Measurements from ENCODE around the gene PIGQ. TPM values are rescaled to one million over a fixed set of nuclear protein-coding genes. Genes with fewer than 3 reads are reported as not detected.

Gene PIGQ
- total and polyA plus RNA-seq, 9 donors = 12.2 to 23.2 (median 17.8) TPM

GRCh38 chr16:534135-534534 lies 35.6 kb upstream of the PIGQ start:
- no peaks in the 10 kb centered on the region for H3K27me3 ChIP-seq (ENCODE audit: control insufficient read depth, insufficient read depth, low read length)
- peaks cover 34% of the 10 kb centered on the region for H3K36me3 ChIP-seq (ENCODE audit: control insufficient read depth, insufficient read depth, low read length)
- H3K4me3 ChIP-seq (ENCODE audit: low read length) = no peak overlapping the region
- H3K9me3 ChIP-seq (replicated peaks; ENCODE audit: control insufficient read depth, low read depth, low read length) = no peaks in the 10 kb centered on the region
- peaks cover 59% of the 10 kb centered on the region for H3K4me1 ChIP-seq (ENCODE audit: control insufficient read depth, insufficient read depth, low read length)
- 63% methylated on average over 19 of the region's 21 CpGs for WGBS (ENCODE audit: insufficient coverage)
- H3K27ac ChIP-seq (ENCODE audit: low read length) = peak overlapping the region; percentile 86
- DNase-seq = peak; percentile 68

- H3K4me1 ChIP-seq (ENCODE audit: control insufficient read depth, insufficient read depth, low read length) = peaks cover 58% of the 10 kb centered on the region
- no peaks in the 10 kb centered on the region for H3K9me3 ChIP-seq (replicated peaks; ENCODE audit: control insufficient read depth, low read depth, low read length)
- no peaks in the 10 kb centered on the region for H3K27me3 ChIP-seq (ENCODE audit: control insufficient read depth, insufficient read depth, low read length)
- peak overlapping the region; percentile 86 for H3K27ac ChIP-seq (ENCODE audit: low read length)
- no peak for DNase-seq
- H3K36me3 ChIP-seq (ENCODE audit: control insufficient read depth, insufficient read depth, low read length) = peaks cover 32% of the 10 kb centered on the region
- no peak overlapping the region for H3K4me3 ChIP-seq (ENCODE audit: low read length)
- 91% methylated on average over 26 of the region's 27 CpGs for WGBS (ENCODE audit: insufficient coverage)
Measured at GRCh38 chr16:534856-535445, 34.8 kb upstream of the PIGQ start.

DNA sequence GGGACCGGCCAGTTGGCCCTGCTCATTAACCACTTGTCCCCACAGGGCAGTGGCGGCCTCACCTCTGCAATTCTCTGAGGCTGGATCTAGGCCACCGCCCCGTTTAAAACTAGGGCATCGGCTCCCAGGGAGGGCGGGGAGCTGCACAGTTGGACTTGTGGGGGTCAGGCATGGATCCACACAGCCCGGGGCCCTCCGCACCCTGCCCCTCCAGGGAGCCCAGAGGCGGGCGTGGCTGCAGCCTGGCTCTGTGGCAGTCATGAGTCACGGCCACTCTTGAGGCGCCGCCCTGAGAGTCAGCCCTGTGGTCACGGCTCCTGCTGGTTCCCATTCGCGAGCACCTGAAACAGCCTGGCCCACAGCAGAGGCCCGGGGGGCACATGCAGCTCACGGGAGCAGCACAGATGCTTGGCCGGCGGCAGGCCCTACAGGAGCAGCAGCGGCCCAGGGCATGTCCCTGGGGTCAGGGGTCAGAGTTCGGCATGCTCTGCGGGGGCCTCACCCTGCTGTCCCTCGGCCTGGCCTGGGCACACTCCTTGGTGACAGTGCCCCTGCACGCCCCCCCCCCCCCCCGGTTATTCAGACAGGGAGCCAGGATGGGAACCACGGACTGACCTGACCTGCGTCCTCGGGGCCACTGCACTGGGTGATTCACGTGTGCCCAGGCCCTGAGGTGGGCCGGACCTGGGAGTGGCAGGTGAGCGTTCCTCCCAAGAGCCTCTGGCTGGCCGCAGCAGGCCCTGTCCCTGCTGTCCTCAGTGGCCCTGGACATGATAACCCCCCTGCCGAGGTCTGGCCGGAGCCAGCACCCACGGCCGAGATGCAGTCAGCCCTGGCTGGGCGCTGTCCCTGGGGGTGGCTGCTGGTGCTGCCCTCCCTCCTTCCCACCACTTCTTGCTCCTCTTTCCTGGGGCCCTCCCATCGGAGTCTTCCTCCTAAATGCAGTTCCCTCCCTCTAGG lies 34.0 kb upstream of the PIGQ start:
- 81% methylated on average over 34 of the region's 39 CpGs for WGBS (ENCODE audit: insufficient coverage)
- Histone ChIP-seq H3K36me3 (ENCODE audit: control insufficient read depth, insufficient read depth, low read length) (peaks cover 37% of the 10 kb centered on the region), H3K27ac (ENCODE audit: low read length) (peak overlapping the region; percentile 86), H3K4me3 (ENCODE audit: low read length) (no peak overlapping the region), H3K27me3 (ENCODE audit: control insufficient read depth, insufficient read depth, low read length) (no peaks in the 10 kb centered on the region), H3K9me3 (replicated peaks; ENCODE audit: control insufficient read depth, low read depth, low read length) (no peaks in the 10 kb centered on the region), H3K4me1 (ENCODE audit: control insufficient read depth, insufficient read depth, low read length) (peaks cover 61% of the 10 kb centered on the region)
- DNase-seq = peak; percentile 68

- no peaks in the 10 kb centered on the region for H3K9me3 ChIP-seq (replicated peaks; ENCODE audit: control insufficient read depth, low read depth, low read length)
- peak overlapping the region; percentile 72 for H3K27ac ChIP-seq (ENCODE audit: low read length)
- no peak for DNase-seq
- H3K4me3 ChIP-seq (ENCODE audit: low read length) = no peak overlapping the region
- WGBS (ENCODE audit: insufficient coverage) = 91% methylated on average over 17 of the region's 17 CpGs
- H3K27me3 ChIP-seq (ENCODE audit: control insufficient read depth, insufficient read depth, low read length) = no peaks in the 10 kb centered on the region
- H3K4me1 ChIP-seq (ENCODE audit: control insufficient read depth, insufficient read depth, low read length) = peaks cover 61% of the 10 kb centered on the region
- H3K36me3 ChIP-seq (ENCODE audit: control insufficient read depth, insufficient read depth, low read length) = peaks cover 46% of the 10 kb centered on the region
Measured at GRCh38 chr16:536746-537145, 33.0 kb upstream of the PIGQ start.

GRCh38 chr16:537415-538335 lies 32.1 kb upstream of the PIGQ start:
- Histone ChIP-seq H3K27ac (ENCODE audit: low read length) (peak overlapping the region; percentile 72), H3K9me3 (replicated peaks; ENCODE audit: control insufficient read depth, low read depth, low read length) (no peaks in the 10 kb centered on the region), H3K4me3 (ENCODE audit: low read length) (no peak overlapping the region), H3K27me3 (ENCODE audit: control insufficient read depth, insufficient read depth, low read length) (no peaks in the 10 kb centered on the region), H3K4me1 (ENCODE audit: control insufficient read depth, insufficient read depth, low read length) (peaks cover 61% of the 10 kb centered on the region), H3K36me3 (ENCODE audit: control insufficient read depth, insufficient read depth, low read length) (peaks cover 46% of the 10 kb centered on the region)
- WGBS (ENCODE audit: insufficient coverage) = 93% methylated on average over 56 of the region's 60 CpGs
- DNase-seq = no peak

GRCh38 chr16:539901-540530 lies 29.8 kb upstream of the PIGQ start:
- Histone ChIP-seq H3K27ac (ENCODE audit: low read length) (no peak overlapping the region), H3K9me3 (replicated peaks; ENCODE audit: control insufficient read depth, low read depth, low read length) (no peaks in the 10 kb centered on the region), H3K4me3 (ENCODE audit: low read length) (no peak overlapping the region), H3K27me3 (ENCODE audit: control insufficient read depth, insufficient read depth, low read length) (no peaks in the 10 kb centered on the region), H3K36me3 (ENCODE audit: control insufficient read depth, insufficient read depth, low read length) (peaks cover 46% of the 10 kb centered on the region), H3K4me1 (ENCODE audit: control insufficient read depth, insufficient read depth, low read length) (peaks cover 47% of the 10 kb centered on the region)
- 81% methylated on average over 22 of the region's 34 CpGs for WGBS (ENCODE audit: insufficient coverage)
- no peak for DNase-seq

- WGBS (ENCODE audit: insufficient coverage) = 87% methylated on average over 29 of the region's 29 CpGs
- DNase-seq = no peak
- H3K4me3 ChIP-seq (ENCODE audit: low read length) = no peak overlapping the region
- no peaks in the 10 kb centered on the region for H3K9me3 ChIP-seq (replicated peaks; ENCODE audit: control insufficient read depth, low read depth, low read length)
- no peaks in the 10 kb centered on the region for H3K27me3 ChIP-seq (ENCODE audit: control insufficient read depth, insufficient read depth, low read length)
- H3K27ac ChIP-seq (ENCODE audit: low read length) = no peak overlapping the region
- H3K4me1 ChIP-seq (ENCODE audit: control insufficient read depth, insufficient read depth, low read length) = peaks cover 39% of the 10 kb centered on the region
- H3K36me3 ChIP-seq (ENCODE audit: control insufficient read depth, insufficient read depth, low read length) = peaks cover 43% of the 10 kb centered on the region
Measured at GRCh38 chr16:540645-541340, 29.0 kb upstream of the PIGQ start.

GRCh38 chr16:543301-544164 lies 26.2 kb upstream of the PIGQ start:
- 86% methylated on average over 50 of the region's 51 CpGs for WGBS (ENCODE audit: insufficient coverage)
- H3K9me3 ChIP-seq (replicated peaks; ENCODE audit: control insufficient read depth, low read depth, low read length) = no peaks in the 10 kb centered on the region
- H3K4me3 ChIP-seq (ENCODE audit: low read length) = no peak overlapping the region
- peak overlapping the region; percentile 20 for H3K27ac ChIP-seq (ENCODE audit: low read length)
- no peak for DNase-seq
- no peaks in the 10 kb centered on the region for H3K27me3 ChIP-seq (ENCODE audit: control insufficient read depth, insufficient read depth, low read length)
- peaks cover 21% of the 10 kb centered on the region for H3K4me1 ChIP-seq (ENCODE audit: control insufficient read depth, insufficient read depth, low read length)
- H3K36me3 ChIP-seq (ENCODE audit: control insufficient read depth, insufficient read depth, low read length) = peaks cover 31% of the 10 kb centered on the region
